Measurements from ENCODE around the gene TNKS1BP1. TPM values are rescaled to one million over a fixed set of nuclear protein-coding genes. Genes with fewer than 3 reads are reported as not detected.
A peak's percentile ranks its signal among the peaks of the same experiment; 100 is the strongest.
"Not testable (repeated sequence)": the region's sequence is repeated elsewhere in the genome, so short reads cannot be mapped to it uniquely, and the experiment has no call there.

Gene TNKS1BP1
- total RNA-seq, 1 donor from 2014 or later, result 42.0 TPM

- DNase-seq (ENCODE audit: low read depth in 2 of 2), result peak; percentile 41 to 64
These were observed 14.1 kb downstream of the TNKS1BP1 start for GRCh38 chr11:57310630-57311086.

DNA sequence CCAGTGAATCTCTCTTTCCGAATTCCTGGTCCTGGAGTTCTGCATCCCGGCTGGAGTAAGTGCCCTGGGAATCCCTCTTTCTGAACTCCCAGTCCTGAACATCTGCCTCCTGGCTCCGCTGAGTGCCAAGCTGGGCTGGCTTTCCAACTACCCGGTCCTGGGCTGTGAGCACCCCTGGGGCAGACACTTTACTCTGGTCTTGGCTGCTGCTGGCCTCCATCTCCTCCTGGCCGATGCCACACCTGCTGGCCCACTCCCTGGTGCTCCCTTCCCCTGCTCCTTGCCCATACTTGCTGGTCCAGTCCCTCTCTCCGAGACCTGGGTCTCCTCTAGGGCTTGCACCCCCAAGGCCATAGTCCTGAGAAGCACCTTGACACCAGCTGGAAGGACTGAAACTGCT, 14.7 kb downstream of the TNKS1BP1 start:
- no peak for DNase-seq (ENCODE audit: low read depth in 2 of 2)

GRCh38 chr11:57309106-57310059, 15.4 kb downstream of the TNKS1BP1 start:
- DNase-seq (ENCODE audit: low read depth in 2 of 2), result no peak

DNA sequence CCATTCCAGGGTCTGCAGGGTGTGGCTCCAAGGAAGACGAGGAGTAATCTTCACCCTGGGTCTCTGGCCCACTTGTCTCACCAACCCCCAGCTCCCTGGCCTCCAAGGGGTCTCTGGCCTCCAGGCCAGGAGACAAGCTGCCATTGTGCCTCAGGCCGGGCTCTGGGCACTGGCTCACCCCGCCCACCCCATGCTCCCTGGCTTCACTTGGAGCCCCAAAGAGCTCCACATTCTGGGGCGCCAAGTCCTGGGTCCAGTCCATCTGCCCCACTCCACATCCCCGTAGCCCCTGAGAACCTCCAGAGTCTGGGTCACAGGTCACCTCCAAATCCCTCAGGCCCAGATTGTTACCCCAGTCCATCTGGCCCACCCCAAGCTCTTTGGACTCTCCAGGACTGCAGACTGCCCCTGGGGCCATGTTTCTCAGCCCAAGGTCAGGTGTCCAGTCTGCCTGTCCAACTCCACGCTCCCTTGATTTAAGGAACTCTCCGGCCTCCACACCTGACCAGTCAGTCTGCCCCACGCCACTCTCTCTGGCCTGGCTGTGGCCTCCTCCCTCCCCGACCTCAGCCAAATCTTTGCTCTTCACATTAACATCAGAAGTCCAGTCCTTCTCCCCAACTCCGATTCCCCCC, 16.2 kb downstream of the TNKS1BP1 start:
- no peak for DNase-seq (ENCODE audit: low read depth in 2 of 2)

DNA sequence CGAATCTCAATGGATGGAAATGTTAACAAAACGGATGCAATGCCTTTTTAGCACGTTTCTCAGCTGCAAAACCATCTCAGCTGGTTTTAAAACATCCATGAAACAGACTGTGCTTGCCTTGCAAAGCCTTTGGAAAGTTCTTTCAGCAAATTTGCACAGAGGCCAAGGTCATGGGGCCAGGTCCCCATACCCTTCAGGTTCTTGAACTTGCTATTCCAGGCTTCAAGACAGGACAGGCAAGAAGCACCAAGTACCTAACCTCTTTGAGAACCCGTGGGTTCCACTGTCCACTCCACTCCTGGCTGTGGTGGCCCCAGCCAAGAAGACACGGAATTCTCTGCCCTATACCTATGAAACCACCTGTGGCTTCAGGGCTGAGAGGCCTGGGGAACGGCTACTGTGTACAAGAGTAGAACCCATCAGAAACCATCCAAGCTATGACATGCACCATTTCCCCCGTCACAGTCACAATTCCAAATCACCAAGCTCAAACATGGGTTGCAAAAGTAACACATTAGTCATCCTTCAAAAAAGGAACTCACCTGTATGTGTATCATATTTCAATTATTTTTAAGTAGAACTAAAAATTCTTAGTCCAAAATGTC, 17.0 kb downstream of the TNKS1BP1 start:
- DNase-seq (ENCODE audit: low read depth in 2 of 2), result no peak

DNA sequence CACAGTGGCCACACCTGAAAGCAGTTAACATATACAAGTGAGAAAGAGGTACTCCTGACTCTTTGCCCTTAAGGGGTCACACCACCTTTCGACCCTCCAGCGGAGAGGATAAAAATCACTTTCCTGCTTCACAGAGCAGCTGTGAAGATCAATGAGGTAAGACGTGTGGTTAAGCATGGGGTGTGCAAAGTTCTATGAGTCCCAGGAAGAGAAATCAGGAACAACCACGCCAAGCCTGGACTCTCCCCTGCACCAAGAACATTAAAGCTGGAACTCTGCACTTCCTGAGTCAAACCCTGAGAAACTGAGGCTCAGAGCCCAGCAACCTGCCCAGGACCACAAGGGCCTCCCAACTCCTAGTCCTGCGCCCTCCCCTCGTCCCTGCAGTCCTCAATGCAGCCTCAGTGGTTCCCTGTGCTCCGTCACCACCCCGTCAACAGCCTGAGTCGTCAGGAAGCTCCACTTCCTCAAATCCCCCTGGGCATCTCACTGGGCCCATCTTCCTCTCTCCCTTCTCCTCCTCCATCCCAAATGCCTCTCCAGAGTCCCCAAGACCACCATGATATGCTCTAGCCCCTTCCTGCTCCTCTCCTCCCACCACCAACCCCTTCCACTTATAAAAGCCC, 17.7 kb downstream of the TNKS1BP1 start:
- no peak for DNase-seq (ENCODE audit: low read depth in 2 of 2)

DNA sequence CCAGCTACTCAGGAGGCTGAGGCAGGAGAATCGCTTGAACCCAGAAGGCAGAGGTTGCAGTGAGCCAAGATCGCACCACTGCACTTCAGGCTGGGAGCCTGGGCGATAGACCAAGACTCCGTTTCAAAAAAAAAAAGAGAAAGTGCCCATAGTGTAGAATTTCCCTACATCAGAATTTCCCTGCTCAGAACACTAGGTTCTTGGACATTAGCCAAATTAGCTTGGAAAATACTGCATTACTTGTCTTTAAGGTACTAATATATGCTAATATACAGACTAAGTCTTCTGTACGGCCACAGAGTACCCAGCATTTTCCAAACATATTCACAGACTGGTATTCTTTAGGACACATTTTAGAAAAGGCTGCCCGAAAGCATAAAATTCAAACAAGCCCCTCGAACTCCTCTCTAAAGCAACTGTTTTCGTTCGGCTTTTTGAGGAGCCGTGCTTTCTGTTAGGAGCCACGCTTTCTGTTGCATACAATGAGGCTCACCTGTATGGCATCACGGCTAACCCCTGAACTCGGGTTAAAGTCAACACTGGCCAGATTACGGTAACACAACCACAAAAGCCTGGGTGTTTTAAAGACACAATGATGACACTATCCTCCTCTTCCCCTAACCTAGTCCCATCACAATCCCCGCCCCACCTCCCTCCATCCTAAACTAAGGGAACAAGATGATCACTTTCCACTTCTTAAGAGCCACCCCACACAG, 18.4 kb downstream of the TNKS1BP1 start:
- peak; percentile 11 to 53 for DNase-seq (ENCODE audit: low read depth in 2 of 2)

DNA sequence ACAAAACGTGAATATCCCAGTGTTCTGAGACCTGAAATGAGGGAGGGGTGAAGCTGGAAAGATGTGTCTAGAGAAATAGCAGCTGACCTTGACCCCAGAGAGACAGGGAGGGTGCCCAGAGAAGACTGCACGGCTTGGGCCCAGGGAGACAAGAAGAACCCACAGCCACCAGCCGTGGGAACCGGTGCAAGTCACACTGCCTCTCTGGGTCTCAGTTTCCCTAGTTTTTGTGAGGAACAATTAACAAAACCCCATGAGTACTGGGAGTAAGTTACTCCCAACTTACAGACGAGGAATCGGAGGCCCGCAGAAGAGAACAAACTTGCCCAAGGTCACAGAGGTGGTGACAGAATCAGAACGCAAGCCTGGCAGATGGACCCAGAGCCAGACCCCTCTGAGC, 19.2 kb downstream of the TNKS1BP1 start:
- DNase-seq (ENCODE audit: low read depth in 2 of 2), result no peak

- peak; percentile 20 to 75 for DNase-seq (ENCODE audit: low read depth in 2 of 2)
These were observed 20.7 kb downstream of the TNKS1BP1 start for GRCh38 chr11:57303990-57304579.

DNA sequence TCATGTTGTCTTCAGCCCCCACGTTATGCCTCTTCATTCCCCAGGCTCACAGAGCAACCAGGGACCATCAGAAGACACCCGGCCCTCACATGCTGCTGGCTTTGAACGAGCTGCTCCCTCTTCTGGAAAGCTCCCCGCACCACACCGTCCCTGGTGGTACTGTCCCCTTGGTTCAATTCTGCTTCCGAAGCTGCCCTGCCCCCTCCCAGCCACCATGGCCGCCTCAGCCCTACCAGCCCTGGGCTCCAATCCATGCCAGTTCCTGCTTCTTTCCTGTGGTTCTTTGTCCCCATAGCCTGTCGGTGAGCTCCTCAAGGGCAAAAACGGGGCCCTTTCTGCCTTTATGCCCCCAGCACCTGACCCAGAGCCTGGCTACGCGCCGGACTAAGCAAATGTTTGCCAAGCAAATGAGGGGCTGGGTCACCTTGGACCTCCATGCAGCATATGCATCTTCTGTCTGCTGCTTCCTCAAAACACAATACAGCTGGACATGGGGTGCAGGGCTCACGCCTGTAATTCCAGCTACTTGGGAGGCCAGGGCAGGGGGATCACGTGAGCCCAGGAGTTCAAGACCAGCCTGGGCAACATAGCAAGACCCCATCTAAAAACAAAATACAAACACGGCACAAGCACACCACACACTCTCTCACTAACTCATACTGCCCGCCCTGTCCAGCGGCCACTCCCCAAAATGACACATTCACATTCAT, 21.3 kb downstream of the TNKS1BP1 start:
- DNase-seq (ENCODE audit: low read depth in 2 of 2), result no peak

- DNase-seq (ENCODE audit: low read depth in 2 of 2), result no peak
These were observed 22.3 kb downstream of the TNKS1BP1 start for GRCh38 chr11:57302489-57302888.

DNA sequence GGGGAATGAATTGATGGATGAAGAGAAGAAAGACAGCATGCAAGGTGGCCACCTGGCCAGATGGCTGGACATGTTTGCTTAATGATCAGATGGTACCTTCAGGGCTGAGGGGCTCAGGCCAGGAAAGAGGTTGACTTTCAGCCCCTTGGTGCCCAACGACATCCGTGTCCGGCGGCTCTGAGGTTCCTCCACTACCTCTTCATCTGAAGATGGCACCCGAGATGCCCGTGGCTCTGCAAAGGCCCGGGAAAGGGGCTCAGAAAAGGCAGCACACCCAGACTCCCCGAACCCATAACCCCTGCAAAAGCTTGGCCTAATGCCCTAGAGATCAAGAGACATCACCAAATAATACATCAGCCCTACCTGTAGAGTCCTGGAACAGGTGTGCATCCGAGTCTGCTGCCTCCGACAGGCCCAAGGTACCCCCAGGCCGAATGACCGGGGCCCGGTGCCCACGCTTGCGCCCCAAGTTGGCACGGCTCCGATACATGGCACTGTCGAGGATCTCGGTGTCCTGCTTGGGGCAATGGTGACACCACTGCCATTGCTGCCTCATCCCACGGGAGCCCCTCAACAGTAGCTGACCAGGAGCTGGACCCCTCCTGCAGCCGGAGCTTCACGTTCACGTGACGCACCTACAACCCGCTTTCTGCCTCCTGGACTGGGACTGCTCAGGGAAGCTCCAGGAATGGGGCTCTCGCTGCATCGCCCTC, 22.9 kb downstream of the TNKS1BP1 start:
- DNase-seq (ENCODE audit: low read depth in 2 of 2), result no peak

DNA sequence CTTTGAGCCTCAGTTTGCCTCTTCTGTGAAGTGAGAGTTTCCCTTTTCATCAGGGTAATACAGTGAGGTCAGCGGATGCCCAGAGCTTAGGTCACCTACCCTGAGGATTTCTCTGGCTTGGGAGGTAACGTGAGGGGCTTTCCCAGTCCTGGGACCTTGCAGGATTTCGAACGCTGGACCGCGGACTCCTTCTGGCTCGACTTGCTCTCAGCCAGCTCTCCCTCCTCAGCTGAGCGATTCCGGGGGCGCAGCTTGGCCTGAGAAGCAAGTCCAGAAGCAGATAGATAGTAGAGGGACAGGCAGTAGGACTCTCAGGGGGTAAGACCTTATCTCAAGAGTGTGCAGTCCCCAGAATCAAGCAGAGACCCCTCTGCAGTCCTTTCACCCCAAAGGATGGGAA, 24.0 kb downstream of the TNKS1BP1 start:
- DNase-seq (ENCODE audit: low read depth in 2 of 2), result no peak

- no peak for DNase-seq (ENCODE audit: low read depth in 2 of 2)
These were observed 25.5 kb downstream of the TNKS1BP1 start for GRCh38 chr11:57299150-57299737.

GRCh38 chr11:57297221-57297620, 27.5 kb downstream of the TNKS1BP1 start:
- DNase-seq (ENCODE audit: low read depth in 2 of 2), result no peak

GRCh38 chr11:57296205-57296604, 28.5 kb downstream of the TNKS1BP1 start:
- DNase-seq (ENCODE audit: low read depth in 2 of 2), result not testable (repeated sequence)

DNA sequence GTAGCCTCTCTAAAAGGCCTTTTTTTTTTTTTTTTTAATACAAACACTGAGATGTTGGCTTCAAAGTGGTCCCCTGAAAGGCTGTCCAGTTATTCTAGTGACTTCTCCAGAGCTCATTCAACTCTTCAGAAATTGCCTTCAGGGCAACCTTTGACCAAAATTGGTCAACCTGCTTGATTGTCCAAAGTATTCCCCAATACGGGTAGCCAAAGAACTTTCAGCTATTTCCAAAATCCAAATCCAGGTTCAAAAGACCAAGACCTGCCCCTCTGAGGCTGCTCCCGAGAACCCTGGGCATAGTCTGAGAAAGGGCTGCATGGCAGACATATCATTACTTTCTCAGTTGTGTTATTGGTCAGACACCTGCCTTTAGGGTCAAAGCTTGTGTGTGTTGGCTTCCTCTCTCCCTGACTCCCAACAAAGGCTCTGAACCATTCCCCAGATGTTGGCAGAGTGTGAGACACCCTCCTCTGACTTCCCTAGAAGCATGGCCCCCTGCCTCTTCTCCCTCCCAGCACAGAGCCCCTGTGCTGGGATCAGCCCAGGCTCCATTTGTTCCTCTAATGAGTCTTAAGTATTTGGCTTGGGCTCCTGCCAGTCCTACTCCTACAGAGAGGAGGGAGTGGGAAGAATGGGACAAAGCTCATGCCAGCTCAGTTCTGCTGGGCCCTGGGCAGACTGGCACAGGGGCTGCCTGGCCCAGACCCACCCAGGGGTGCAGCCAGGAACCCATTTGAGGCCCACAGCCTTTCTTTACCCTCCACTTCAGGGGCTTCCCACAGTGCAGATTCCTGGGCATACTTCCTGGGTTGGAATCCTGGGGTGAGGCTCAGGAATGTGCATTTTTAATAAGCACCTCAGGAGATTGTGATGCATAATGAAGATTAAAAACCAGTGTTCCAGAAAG, 30.3 kb downstream of the TNKS1BP1 start:
- DNase-seq (ENCODE audit: low read depth in 2 of 2), result peak in 1 of 2 donors; percentile 50

- DNase-seq (ENCODE audit: low read depth in 2 of 2), result peak in 1 of 2 donors; percentile 39
These were observed 34.5 kb downstream of the TNKS1BP1 start for GRCh38 chr11:57290288-57290687.

Data from dermis microvascular lymphatic vessel endothelial cell (primary cell).